Liver (tissue), 9 donors: ENCODE measurements around the gene MSH3. TPM values are rescaled to one million over a fixed set of nuclear protein-coding genes. Genes with fewer than 3 reads are reported as not detected.

Source experiments
- DNase-seq: peaks from one replicate; pipeline ENCODE4 v3.0.0-alpha.2; 2017; ENCODE audit warnings: low spot score
- H3K27ac ChIP-seq, 2 donors: one replicate each; pipeline ENCODE4 v1.7.0; 2013; ENCODE audit warnings: inconsistent platforms in 2 of 2, low read length in 2 of 2, control low read depth in 1 of 2, low read depth in 1 of 2, mild to moderate bottlenecking in 1 of 2
- H3K27me3 ChIP-seq, 4 donors: one replicate each; pipeline versions ENCODE4 v1.6.1 to v1.7.0; 2013; ENCODE audit warnings: low read length in 3 of 4, inconsistent platforms in 1 of 4, mild to moderate bottlenecking in 1 of 4, moderate library complexity in 1 of 4; ENCODE audit not compliant: control insufficient read depth in 4 of 4, insufficient read depth in 4 of 4
- H3K36me3 ChIP-seq, 4 donors: one replicate each; pipeline versions ENCODE4 v1.6.1 to v1.7.0; 2013; ENCODE audit warnings: low read length in 3 of 4, mild to moderate bottlenecking in 3 of 4, low read depth in 1 of 4, moderate library complexity in 1 of 4; ENCODE audit not compliant: control insufficient read depth in 4 of 4, insufficient read depth in 3 of 4
- H3K4me1 ChIP-seq, 4 donors: one replicate each; pipeline versions ENCODE4 v1.6.1 to v1.7.0; 2013; ENCODE audit warnings: low read length in 3 of 4, mild to moderate bottlenecking in 3 of 4, moderate library complexity in 1 of 4; ENCODE audit not compliant: control insufficient read depth in 4 of 4, insufficient read depth in 4 of 4
- H3K4me3 ChIP-seq, 3 donors: one replicate each; pipeline versions ENCODE4 v1.6.1 to v1.7.0; 2013; ENCODE audit warnings: low read length in 3 of 3, control low read depth in 1 of 3, low read depth in 1 of 3, mild to moderate bottlenecking in 1 of 3
- H3K9ac ChIP-seq, 2 donors: one replicate each; pipeline ENCODE4 v1.7.0; 2013; ENCODE audit warnings: low read length in 2 of 2, mild to moderate bottlenecking in 2 of 2, moderate library complexity in 2 of 2, control low read depth in 1 of 2, low read depth in 1 of 2
- H3K9me3 ChIP-seq, 4 donors: one replicate each; pipeline versions ENCODE4 v1.6.1 to v1.7.0; 2013; ENCODE audit warnings: low read length in 3 of 4; ENCODE audit not compliant: control insufficient read depth in 4 of 4
- ATF3 ChIP-seq: IDR thresholded peaks from 2 replicates; pipeline ENCODE4 v1.6.1; 2016; ENCODE audit warnings: antibody characterized with exemption
- FOXA1 ChIP-seq: IDR thresholded peaks from 2 replicates; pipeline ENCODE4 v1.6.1; 2016; ENCODE audit warnings: antibody characterized with exemption
- GABPA ChIP-seq, 2 donors: IDR thresholded peaks in 1 of 2; conservative IDR thresholded peaks in 1 of 2; 2 replicates each; pipeline ENCODE4 v1.6.1; 2016; ENCODE audit warnings: antibody characterized with exemption in 2 of 2, mild to moderate bottlenecking in 1 of 2, moderate library complexity in 1 of 2
- HNF4A ChIP-seq, 2 donors: conservative IDR thresholded peaks; 2 replicates each; pipeline ENCODE4 v1.6.1; 2016; ENCODE audit warnings: antibody characterized with exemption in 2 of 2, mild to moderate bottlenecking in 2 of 2
- HNF4G ChIP-seq: IDR thresholded peaks from 2 replicates; pipeline ENCODE4 v1.6.1; 2016; ENCODE audit warnings: antibody characterized with exemption
- NR2F2 ChIP-seq: IDR thresholded peaks from 2 replicates; pipeline ENCODE4 v1.6.1; 2016; ENCODE audit warnings: antibody characterized with exemption
- SP1 ChIP-seq: IDR thresholded peaks from 2 replicates; pipeline ENCODE4 v1.6.1; 2018; ENCODE audit warnings: antibody characterized with exemption, mild to moderate bottlenecking
- TAF1 ChIP-seq: conservative IDR thresholded peaks from 2 replicates; pipeline ENCODE4 v1.6.1; 2016; ENCODE audit warnings: antibody characterized with exemption, mild to moderate bottlenecking
- ZBTB33 ChIP-seq: IDR thresholded peaks from 2 replicates; pipeline ENCODE4 v1.6.1; 2016; ENCODE audit warnings: antibody characterized with exemption
- whole genome bisulfite sequencing: extraction: QIAGEN DNeasy Blood & Tissue Kit; methylation state at CpG from one replicate; pipeline ENCODE4 v1.1.7; 2013; 5-methylcytosine and 5-hydroxymethylcytosine counted together
- polyA plus RNA-seq, 2 donors: library from polyadenylated mRNA; stranded (reverse) in 1 of 2; unstranded in 1 of 2; fragments of 200-250 nt in 1 of 2; fragments of >200 nt in 1 of 2; fragmentation: Nextera tagmentation in 1 of 2; extraction: Ambion mirVana in 1 of 2; gene quantifications; one replicate each; pipeline versions ENCODE4 v1.2.1 to v1.2.3, GENCODE V29; 2013 to 2015
- total RNA-seq, 2 donors: library from RNA; depleted of rRNA; stranded (reverse); fragments of >200 nt; gene quantifications; one replicate each; pipeline ENCODE4 v1.2.3, GENCODE V29; 2014
- TF ChIP-seq, protein P1 (sequence below): IDR thresholded peaks from 2 replicates; pipeline ENCODE4 v1.6.1; 2016; ENCODE audit warnings: antibody characterized with exemption
- donor health status: healthy.
- donor health status: healthy.
- donor health status: healthy.
- donor health status: healthy.
- donor health status: healthy.

The MSH3 gene
- total and polyA plus RNA-seq, 4 donors, result 3.0 to 19.1 (median 7.9) TPM

GRCh38 chr5:80761966-80762365 is 107.5 kb downstream of the MSH3 start:
- Histone ChIP-seq H3K9me3 (no peaks in the 10 kb centered on the region), H3K9ac (no peak overlapping the region), H3K4me3 (no peak overlapping the region), H3K36me3 (peaks cover 0 to 12% (median 0%) of the 10 kb centered on the region in 4 donors), H3K27me3 (no peaks in the 10 kb centered on the region), H3K27ac (no peak overlapping the region), H3K4me1 (no peaks in the 10 kb centered on the region)
- no peak for DNase-seq
- TF ChIP-seq SP1 (no peak), ZBTB33 (no peak), GABPA (IDR thresholded peaks at IDR 0.05 in 1 of 2, conservative IDR thresholded peaks at IDR 0.05 in 1 of 2) (no peak)
- WGBS, result 89% methylated on average over 1 of the region's 1 CpG

- Histone ChIP-seq H3K9me3 (no peaks in the 10 kb centered on the region), H3K27me3 (no peaks in the 10 kb centered on the region), H3K27ac (no peak overlapping the region), H3K9ac (no peak overlapping the region), H3K4me3 (no peak overlapping the region), H3K4me1 (no peaks in the 10 kb centered on the region), H3K36me3 (peaks cover 0 to 12% (median 0%) of the 10 kb centered on the region in 4 donors)
- TF ChIP-seq ATF3, result no peak
- no peak for TF ChIP-seq ZBTB33
- TF ChIP-seq GABPA (IDR thresholded peaks at IDR 0.05 in 1 of 2, conservative IDR thresholded peaks at IDR 0.05 in 1 of 2), result no peak
- WGBS, result 98% methylated on average over 4 of the region's 4 CpGs
- DNase-seq, result no peak
These were observed 108.1 kb downstream of the MSH3 start for GRCh38 chr5:80762573-80762972.

DNA sequence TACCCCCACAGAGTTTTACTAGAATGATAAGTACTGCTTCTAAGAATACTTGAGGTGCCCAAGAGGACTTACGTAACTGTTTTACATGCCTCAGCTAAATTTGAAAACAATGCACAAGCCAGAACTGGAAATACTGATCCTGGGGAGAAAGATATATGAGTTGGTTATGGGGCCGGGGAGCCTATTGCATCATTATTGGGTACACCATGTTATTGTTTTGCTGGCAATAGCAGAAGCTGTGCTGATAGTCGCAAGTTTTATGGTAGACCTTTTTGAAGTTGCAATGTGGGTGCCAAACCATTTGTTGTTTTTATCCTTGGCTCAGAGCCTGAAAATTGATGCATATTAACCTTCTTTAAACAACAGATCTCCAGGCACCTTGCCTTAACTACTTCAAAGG is 108.8 kb downstream of the MSH3 start:
- Histone ChIP-seq H3K9ac (no peak overlapping the region), H3K4me3 (no peak overlapping the region), H3K36me3 (peaks cover 0 to 12% (median 2%) of the 10 kb centered on the region in 4 donors), H3K27me3 (no peaks in the 10 kb centered on the region), H3K27ac (no peak overlapping the region), H3K9me3 (no peaks in the 10 kb centered on the region), H3K4me1 (no peaks in the 10 kb centered on the region)
- TF ChIP-seq HNF4A (conservative IDR thresholded peaks at IDR 0.05), result no peak
- TF ChIP-seq ZBTB33, result no peak
- no peak for TF ChIP-seq HNF4G
- TF ChIP-seq, protein P1, sequence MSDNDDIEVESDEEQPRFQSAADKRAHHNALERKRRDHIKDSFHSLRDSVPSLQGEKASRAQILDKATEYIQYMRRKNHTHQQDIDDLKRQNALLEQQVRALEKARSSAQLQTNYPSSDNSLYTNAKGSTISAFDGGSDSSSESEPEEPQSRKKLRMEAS, result no peak
- TF ChIP-seq FOXA1, result no peak
- TF ChIP-seq NR2F2, result no peak
- no peak for TF ChIP-seq TAF1
- 54% methylated on average over 3 of the region's 3 CpGs for WGBS
- DNase-seq, result no peak
